ENCODE measurements around the gene FRMD5.
"Not testable (repeated sequence)": the region's sequence is repeated elsewhere in the genome, so short reads cannot be mapped to it uniquely, and the experiment has no call there.

FRMD5 gene

DNA sequence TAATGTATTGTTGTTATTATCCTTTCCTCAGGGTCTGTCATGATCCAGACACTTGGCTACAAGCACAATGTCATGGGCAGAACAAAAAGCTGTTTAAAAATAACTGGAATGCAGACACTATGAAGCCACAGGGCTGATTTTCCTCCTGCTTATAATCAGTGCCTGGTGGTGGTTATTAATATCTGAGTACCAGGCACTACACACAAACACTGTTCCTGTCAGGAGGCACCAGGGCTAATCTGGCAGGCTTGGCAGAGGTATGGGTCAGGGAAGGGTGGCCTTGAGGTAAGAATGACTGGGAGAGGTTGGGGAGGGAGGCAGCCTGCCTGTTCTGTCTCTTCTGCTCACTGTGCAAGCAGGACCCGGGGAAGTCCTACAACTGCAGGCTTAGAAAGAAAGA, 301.1 kb downstream of the FRMD5 start:
- no peak for DNase-seq (ENCODE audit: low read depth in 2 of 2)

DNA sequence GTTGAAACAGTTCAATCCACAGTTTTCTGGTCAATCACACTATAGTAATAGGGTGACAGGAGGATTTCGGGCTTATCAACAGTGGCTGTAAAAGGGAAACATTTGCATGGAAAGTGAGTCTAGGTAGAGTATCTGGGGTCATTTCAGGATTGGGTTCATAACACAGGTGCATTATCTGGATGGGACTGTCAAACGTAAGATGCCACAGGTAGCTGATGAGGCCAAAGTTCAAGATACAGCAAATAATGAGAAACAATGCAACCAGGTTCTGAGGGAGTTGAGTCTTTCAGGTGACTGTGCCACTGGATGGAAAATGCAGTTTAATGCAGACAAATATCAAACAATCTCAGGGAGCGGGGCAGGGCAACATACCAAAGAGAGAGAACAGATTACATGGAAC, 306.0 kb downstream of the FRMD5 start:
- DNase-seq (ENCODE audit: low read depth in 2 of 2) = no peak

DNA sequence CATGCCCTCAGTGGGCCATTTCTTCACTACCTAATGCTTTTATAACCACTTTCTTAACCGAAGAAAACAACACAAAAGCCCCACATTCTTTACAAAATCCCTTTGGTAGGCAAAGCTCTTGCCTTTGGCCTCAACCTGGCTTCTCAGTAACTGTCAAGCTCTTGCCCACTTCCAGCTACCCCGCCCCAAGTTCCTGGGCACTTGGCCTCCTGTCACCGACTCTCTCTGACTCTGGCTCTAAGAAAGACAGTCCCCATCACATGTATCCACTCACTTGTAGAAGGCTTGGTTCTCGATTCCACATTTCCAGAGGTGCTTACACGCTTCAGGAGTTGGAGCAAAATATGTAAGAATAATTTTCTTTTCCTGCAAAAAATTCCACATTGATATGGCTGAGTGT, 307.2 kb downstream of the FRMD5 start:
- no peak for DNase-seq (ENCODE audit: low read depth in 2 of 2)

DNA sequence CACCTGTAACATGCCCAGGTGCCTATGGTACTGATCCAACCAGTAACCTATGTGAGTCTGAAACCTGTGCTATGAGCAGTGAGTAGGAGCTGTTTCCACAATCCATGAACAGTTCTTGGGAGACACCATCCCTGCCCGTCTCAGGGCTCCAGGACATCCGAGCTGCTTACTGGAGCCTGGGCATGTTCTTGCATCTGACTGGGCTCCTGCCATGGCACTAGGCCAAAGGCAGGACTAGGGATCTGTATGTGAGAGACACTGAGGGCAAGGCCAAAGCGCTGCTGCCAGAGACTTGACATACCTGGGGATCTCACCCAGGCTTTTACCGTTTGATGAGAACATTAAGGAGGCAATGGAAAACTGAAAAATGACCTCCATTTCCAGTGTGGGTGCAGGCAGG, 308.5 kb downstream of the FRMD5 start:
- DNase-seq (ENCODE audit: low read depth in 2 of 2) = no peak

DNA sequence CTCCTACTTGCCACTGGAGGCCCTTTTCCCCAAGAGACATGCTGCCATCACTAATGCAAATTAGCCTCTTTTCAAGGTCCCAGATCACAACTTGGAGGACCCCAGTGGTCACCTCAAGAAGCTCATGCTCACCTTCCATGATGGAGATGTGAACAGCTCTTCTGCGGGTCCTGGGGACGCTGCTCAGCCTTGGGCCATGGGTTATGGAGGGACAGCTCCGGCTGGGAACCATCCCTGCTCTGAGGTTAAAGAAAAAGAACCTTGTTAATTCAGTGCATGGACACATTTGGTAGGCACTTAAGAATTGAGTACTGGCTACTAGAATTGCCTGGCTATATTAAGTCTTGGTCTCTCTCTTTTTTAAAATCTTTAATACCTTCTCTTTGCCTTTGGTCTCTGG, 311.5 kb downstream of the FRMD5 start:
- DNase-seq (ENCODE audit: low read depth in 2 of 2) = no peak

DNA sequence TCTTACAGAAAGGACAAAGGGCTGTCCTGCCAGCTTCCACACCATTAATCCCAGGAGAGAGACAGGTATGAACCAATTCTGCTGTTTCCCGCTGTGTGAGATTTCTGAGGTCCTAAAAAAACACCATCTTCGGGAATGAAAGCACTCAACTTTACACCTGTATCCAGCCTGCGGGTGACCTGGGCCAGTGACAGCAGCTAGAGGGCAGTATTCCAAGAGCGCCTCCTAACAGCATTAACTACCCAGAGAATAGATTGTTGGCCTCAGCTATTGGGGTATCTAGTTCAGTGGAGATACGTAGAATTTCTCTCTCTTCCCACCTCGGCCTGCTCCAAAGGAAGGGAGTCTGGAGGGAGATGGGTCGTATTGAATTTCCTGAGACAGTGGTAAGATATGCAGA, 313.1 kb downstream of the FRMD5 start:
- no peak for DNase-seq (ENCODE audit: low read depth in 2 of 2)

DNA sequence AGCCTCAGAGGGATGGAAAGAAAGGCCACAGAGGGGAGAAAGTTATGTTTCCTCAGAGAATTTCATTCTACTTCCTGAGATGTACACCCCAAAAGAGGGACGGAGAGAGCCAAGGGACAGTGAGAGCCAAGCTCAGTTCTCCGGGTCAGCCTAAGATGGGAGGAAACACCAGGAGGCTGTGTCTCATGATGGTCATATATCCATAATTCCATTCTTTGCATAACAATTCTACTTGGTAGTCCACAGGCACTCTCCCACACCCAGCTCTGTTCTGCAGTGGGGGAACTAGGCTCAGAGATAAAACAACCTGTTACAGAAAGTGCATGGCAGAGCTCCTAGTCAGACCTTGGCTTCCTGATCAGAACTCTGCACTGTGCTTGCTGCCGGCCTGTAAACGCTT, 313.8 kb downstream of the FRMD5 start:
- no peak for DNase-seq (ENCODE audit: low read depth in 2 of 2)

DNA sequence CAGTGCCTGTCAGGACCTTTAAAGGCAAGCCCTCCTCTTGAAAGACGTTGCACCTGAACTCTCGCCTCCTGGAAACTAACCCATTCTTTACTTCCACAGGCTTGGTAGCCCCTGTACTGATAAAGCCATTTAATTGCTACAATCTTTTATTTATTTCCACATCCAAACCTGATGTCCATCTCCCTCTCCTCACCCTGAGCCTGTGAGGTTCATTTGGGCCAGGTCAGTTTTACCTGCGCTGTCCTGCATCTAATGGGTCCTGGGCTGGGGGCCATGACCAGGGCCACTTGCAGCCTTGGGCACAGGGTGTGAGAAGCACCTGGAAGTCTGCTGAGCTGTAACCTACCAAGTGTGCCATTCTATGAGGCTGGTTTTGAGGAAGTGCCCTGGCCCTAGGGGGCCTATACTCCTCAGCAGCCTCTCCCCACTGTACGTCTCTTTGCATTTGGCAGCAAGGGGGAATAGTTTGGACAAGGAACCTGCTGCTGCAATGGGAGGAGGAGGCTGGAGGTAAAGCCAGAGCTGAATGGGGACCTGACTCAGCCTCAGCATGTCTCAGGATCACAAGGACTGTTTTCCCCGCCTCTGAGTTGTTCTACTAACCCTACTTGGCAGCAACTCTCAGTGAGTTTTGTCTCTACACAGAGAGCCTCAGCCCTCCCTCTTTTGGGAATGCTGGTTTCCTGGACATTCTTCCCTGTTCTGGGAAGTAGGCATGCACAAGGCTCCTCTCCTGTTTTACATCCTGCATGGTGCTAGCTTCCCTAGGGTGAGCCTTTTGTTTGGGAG, 314.5 kb downstream of the FRMD5 start:
- DNase-seq (ENCODE audit: low read depth in 2 of 2) = no peak

DNA sequence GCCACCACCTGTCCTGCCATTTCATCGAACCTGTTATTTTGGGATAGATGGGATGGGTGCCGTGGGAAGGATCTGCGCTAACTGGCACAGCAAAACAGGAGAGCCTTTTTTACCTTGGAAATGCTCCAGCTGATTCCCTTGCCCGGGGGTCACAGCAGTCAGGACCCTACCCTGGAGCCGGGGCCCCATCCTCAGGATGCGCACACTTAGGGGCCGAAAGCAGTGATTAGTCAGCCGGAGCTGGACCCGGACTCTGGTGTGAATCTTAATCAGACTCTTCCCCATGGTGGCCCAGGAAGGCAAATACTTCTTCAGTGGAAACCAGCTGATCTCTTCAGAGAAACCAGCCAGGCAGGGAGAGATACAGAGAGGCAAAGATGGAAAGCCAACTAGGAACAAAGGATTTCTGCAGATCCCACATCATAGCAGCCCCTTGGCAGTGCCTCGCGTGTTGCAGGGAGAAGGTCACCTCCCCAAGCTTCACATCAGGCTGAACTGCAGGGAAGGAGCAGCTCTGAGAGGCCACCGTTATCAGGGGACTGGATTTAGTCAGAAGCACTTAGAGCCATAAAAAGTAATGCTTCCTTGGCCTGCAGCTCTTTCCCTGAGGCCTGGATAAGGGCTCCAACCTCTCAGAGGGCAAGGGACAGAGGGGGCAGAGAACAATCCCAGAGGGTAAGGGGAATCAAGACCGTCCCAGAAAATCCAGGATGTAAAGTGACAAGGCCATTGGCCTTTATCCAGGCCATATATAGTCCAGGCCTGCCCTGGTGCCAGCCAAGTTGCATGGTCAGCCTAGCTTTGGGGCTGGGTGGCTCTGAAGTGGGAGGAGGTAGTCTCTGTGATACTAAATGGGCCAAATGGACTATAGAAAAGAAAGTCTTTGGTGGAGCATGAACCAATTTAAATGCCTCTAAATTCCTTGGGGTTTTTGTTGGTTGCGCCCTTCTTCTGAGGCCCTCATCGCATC, 315.4 kb downstream of the FRMD5 start:
- DNase-seq (ENCODE audit: low read depth in 2 of 2) = no peak

DNA sequence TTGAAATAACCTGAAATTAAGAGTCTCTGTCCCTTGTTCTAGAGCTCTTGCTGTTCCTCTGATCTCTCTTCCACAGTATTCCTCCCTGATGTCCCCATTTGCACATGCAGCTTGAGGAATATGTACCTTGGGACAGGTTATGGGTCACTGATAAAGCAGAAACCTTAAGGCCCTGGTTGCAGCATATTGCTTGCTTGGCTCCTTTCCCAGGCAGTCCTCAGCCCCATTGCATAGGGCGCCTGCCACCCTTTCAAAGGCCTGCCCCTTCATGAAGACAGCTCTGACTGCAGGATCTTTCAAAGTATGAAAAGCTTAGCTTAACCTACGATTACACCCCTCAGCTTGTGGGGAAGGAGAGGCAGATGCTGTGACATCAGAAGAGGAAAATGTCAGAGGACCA, 316.6 kb downstream of the FRMD5 start:
- DNase-seq (ENCODE audit: low read depth in 2 of 2) = no peak

DNA sequence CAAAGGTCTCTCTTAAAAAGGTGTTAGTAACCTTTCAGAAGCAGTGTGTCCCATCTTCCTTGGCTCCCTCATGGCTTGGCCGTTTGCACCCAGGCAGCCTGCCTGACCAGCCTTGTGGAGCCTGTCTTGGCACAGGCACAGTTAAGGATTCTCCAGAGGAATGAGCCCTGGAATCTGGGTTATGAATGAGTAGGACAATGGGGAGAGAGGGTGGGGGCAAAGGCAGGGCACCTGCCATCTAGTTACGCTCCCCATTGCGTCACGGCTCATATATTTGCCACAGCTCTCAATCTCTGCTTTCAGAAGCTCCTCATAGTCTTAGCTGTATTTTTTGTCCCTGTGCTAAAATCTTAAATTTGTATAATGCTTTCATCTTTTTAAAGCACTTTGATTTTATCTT, 317.7 kb downstream of the FRMD5 start:
- DNase-seq (ENCODE audit: low read depth in 2 of 2) = no peak

DNA sequence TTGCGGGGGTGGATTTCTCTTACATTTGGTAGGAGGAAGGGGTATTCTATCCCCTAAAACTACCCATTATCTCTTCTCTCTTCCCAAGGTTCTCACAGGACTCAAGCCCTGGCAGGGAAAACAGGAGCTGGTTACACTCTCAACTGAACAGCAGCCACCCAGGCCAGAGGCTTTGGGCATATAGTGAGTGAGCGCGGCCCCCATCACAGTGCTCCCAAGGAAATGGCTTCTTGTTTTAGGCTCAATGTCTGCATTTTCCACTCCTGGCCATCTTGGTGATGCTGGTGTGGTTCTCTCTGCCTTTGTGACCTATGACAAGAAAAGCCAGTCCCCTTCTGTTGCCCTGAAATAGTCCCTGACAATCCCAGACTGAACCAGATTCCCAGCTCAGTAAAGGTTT, 318.2 kb downstream of the FRMD5 start:
- DNase-seq (ENCODE audit: low read depth in 2 of 2) = no peak

DNA sequence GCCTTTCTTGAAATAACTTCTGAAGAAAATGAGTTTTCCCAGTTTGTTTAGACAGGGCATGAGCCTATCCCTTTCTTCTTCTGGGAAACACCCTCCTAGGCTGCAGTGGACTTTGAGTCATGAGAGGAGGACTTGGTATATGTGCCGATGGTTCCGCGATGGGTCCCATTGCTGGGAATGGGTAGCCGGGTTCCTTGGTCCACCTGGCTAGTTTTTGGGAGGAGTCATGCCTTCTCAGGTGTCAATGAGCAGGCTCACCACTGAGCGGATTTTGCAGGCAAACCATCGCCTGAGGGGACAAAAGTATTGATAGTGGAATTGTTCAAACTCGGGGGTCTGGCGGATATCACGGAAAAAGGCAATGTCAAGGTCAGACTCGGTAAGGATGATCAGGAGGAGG, 321.4 kb downstream of the FRMD5 start:
- DNase-seq (ENCODE audit: low read depth in 2 of 2) = no peak

DNA sequence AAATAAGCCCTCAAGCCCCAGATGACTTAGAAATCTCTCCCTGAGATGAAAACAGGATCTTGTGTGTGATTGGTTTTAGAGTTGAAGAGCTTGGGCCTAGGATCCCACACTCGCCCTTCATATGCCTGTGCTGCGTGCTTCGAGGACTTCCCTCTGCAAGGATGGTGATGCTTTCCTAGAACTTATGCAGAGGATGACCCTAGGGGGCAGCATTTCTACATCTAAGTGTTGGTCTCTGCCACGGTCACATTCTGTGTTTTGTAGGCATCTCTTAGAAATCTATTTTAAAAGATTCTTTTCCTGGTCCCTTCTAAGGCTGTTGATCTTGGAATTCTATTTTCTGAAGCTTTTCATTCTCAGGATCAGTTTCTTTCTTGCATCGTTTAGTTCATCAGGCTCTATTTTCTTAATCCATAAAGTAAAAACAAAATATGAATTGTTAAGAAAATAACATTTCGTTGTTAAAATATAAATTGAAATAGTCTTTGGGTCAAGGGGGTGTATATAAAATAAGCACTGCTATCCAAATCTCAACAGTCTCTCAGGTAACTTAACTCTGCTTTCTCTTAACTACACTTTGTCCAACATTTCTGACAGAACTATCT, 322.6 kb downstream of the FRMD5 start:
- no peak for DNase-seq (ENCODE audit: low read depth in 2 of 2)

DNA sequence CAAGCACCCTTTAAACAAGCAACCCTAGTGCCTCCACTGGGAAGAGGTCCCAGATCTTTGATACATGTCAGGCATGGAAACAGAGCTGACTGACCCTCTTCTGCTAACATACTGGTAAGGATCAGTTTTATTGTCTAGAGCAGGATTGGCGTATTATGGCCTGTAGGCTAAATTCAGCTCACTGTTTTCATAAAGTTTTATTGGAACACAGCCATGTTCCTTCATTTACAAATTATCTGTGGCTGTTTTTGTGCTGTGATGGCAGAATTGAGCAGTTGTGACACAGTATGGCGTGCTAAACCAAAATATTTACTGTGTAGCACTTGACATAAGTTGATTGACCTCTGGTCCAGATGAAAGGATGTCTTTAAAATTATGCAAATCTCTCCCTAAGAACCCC, 323.2 kb downstream of the FRMD5 start:
- DNase-seq (ENCODE audit: low read depth in 2 of 2) = no peak

DNA sequence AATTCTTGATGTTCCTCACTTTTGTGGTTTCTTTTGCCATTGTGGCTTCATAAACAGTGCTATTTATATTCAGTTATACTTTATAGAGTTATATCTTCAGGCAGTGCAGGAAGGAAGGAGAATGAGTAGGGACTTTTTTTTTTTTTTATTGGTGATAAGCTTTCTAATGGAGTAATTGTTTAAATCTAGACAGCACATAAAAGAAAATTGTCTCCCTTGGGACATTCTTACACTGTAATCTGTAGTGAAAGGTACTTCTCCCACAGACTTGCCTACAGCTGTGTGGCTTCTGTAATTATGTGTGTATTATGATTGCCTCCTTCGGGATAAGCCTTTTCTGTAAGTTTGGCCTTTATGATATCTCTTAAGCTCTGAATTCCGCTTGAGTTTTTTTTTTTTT, 326.7 kb downstream of the FRMD5 start:
- no peak for DNase-seq (ENCODE audit: low read depth in 2 of 2)

DNA sequence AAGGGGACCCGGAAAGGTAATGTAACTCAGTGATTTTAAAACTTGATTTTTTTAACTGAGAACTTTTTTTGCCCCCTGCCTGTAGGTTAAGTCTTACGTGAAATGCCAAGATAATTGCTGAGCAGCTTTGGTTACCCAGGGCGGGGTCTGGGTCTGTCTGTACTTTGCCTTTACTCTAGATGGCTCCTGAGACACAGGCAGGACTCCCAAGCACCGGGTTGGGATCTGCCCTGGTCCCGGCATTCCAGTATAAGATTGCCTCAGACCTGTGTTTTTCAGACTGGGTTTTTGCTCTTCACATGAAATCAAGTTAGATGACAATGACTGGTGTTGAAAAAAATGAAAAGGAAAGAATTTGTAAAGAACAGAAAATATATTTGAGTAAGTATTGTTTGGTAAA, 328.0 kb downstream of the FRMD5 start:
- no peak for DNase-seq (ENCODE audit: low read depth in 2 of 2)

DNA sequence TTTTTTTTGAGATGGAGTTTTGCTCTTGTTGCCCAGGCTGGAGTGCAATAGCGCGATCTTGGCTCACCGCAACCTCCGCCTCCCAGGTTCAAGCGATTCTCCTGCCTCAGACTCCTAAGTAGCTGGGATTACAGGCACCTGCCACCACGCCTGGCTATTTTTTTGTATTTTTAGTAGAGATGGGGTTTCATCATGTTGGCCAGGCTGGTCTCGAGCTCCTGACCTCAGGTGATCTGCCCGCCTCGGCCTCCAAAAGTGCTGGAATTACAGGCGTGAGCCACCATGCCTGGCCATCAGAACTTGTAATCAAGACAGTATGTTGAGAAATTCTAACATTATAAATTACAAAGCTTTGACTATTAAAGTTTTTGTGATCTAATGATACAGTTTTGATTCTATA, 328.4 kb downstream of the FRMD5 start:
- not testable (repeated sequence) for DNase-seq (ENCODE audit: low read depth in 2 of 2)

DNA sequence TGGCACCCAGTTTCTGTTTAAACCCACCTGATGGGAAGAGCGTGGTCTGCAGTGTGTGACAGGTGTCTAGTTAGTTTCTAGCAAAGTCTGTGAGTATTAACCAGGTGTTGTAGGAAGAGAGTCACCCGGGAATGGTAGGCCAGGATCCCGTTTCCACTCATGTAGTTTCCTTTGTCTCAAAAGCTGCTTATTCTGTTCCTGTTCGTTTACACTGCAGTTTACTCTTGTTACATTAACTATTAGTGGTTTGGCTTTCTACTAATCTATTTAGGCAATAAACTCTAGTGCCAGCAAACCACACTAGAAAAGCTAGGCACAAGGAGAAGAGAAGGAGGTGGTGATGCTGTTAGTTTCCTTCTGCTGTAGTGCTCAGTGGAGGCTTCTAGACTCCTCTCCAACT, 335.5 kb downstream of the FRMD5 start:
- DNase-seq (ENCODE audit: low read depth in 2 of 2) = no peak

DNA sequence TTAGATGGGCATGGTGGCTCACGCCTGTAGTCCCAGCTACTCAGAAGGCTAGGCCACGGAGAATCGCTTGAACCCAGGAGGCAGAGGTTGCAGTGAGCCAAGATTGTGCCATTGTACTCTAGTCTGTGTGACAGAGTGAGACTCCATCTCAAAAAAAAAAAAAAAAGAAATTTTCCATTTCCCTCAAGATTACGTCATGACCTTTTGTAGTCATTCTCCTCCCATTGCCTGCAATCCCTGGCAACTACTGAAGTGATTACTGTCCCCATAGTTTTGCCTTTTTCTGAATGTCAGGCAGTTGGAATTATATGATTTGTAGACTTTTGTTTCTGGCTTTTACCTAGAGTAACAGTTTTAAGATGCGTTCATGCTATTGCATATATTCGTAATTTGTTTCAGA, 340.3 kb downstream of the FRMD5 start:
- DNase-seq (ENCODE audit: low read depth in 2 of 2) = no peak

DNA sequence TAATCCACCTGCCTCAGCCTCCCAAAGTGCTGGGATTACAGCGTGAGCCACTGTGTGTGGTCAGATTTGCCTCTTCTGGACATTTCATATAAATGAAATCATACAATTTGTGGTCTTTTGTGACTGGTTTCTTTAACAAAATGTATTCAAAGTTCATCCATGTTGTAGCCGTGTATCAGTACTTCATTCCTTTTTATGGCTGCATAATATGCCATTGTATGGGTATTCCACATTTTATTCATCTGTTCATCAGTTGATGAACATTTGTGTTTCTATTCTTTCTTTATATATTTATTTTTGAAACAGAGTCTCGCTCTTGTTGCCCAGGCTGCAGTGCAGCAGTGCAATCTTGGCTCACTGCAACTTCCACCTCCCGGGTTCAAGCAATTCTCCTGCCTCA, 342.5 kb downstream of the FRMD5 start:
- DNase-seq (ENCODE audit: low read depth in 2 of 2) = no peak

DNA sequence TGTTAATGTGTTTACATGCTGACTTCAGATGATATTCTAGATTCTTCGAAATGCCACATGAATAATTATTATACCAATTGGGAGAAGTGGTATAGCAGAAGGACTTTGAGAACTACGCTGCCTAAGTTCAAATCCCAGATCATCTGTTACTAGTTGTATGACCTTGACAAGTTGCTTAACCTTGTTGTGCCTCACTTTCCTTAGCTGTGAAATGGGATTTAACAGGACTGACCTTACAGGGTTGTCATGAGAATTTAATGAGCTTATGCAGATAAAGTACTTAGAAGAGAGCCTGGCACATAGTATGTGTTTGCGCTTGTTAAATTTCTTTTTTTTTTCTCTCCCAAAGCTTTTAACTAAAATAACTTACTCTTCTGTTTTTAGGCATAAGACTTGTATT, 343.8 kb downstream of the FRMD5 start:
- DNase-seq (ENCODE audit: low read depth in 2 of 2) = no peak

DNA sequence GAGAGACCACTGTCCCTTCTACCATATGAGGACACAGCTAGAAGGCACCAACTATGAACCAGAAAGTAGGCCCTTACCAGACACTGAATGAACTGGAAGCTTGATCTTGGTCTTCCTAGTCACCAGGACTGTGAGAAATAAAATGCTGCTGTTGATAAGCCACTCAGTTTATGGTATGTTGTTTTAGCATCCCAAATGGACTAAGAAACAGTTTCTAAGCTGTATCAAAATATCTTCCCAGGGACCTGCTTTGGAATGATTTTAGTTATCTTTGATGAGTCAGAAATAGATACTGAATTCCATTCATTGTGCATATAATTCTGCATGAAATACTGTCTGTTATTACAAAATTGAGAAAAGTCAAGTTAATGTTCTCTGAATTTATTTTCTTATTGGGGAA, 349.6 kb downstream of the FRMD5 start:
- DNase-seq (ENCODE audit: low read depth in 2 of 2) = no peak

All from stimulated activated CD4-positive, alpha-beta T cell treated with anti-CD3 and anti-CD28 coated beads, Interleukin-15, amount 100 ng/mL, for 48 hours (primary cell).